Stimulated activated CD4-positive, alpha-beta T cell treated with anti-CD3 and anti-CD28 coated beads, Interleukin-2, amount 100 ng/mL, for 4 hours (primary cell): ENCODE data around the gene CROCC2.

ENCODE experiments used
- DNase-seq: peaks from one replicate; pipeline ENCODE4 v3.0.0-alpha.2; 2020; ENCODE audit warnings: low read depth

The CROCC2 gene

DNA sequence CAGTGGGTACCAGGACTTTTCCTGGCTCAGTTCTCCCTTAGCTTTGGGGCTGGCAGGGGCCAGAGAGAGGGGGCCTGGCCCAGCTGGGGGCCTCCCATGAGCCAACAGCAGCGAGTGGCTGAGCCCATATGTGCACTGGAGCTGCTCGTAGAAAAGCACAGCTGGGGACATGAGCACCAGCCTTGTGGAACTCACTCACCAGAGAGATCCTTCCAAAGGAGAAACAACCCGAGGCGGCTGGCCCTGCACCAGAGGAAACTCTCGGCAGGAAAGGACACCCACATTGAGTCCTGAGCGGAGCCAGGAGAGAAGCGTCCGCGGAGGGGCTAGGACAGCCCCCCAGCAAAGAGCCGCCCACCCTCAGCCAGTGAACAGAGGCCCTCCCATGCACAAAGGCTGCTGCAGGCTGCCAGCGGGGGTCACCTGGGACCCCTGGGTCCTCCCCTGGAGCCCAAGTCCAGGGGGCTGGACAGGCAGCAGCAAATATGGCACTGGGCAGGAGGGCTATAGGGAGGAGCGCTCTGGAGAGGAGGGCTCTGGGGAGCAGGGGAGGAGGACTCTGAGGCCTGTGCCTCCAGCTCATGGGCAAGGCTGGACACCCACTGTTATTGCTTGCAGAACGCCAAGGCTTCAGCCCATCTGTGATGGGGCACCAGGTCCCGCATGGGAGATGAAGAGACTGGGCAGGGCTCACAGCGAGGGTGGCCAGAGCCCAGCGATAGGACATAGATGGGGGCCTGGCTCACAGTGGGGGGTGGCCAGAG, 50.2 kb downstream of the CROCC2 start:
- no peak for DNase-seq

DNA sequence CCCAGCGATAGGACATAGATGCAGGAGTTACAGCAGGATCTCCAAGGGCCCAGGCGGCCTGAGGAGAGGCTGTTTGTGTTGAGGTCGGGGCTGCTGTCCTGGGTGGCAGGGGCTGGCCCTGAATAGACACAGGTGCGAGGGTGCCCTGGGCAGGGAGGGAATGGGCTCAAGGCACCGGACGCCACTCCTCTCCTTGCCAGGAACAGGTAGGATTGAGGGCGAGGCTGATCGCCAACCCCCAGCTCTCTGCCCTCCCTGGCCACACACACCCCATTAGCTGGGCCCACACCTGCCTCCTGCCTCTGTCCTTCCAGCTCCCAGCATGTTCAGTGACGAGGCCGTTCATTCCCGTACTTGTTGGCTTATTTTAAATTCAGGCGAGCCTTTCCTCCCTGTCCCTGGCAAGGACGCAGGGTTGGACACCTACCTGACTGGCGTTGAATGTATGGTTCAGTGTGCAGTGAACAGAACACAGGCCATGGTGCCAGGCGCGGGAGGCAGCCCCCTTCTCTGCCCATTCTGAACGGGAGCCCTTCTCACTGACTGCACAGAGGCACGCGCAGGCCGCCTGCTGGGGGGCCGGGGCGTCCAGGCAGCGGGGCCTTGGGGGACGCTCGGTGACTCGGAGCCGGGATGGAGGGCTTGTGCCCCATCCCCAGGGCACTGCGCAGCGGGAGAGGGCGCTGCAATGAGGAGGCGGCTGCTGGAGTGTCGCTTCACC, 51.0 kb downstream of the CROCC2 start:
- DNase-seq, result no peak

DNA sequence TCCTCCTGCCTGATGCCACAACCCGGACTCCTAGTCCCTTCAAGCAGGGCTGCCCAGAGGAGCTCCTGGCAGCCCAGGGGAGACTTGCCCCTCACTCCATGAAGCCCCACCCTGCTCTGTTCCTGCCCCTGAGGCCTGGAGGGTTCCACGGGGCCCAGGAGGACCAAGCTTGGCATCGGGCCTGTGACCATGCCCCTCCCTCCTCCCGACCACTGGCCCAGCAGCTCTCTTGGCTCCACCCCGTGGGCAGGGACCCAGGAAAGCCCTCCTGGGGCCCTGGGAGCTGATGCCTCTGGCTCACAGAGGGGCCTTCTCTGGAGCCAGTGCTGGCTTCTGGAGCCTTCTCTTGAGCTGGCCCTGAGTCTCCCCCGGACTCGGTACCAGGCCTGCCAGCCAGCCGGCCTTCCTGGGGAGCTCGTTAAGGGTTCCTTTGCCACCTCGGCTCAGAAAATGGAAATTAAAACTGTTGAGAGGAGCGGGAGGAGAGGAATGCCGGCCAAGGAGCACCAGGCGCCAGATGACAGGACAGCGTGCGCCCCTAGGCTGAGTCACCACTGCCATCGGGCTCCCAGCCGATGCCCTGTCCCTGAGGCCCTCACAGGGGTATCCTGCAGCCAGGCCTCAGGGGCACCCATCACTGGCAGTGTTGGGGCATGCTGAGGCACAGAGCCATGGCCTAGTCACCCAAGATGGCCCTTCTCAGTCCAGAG, 51.7 kb downstream of the CROCC2 start:
- DNase-seq, result no peak

DNA sequence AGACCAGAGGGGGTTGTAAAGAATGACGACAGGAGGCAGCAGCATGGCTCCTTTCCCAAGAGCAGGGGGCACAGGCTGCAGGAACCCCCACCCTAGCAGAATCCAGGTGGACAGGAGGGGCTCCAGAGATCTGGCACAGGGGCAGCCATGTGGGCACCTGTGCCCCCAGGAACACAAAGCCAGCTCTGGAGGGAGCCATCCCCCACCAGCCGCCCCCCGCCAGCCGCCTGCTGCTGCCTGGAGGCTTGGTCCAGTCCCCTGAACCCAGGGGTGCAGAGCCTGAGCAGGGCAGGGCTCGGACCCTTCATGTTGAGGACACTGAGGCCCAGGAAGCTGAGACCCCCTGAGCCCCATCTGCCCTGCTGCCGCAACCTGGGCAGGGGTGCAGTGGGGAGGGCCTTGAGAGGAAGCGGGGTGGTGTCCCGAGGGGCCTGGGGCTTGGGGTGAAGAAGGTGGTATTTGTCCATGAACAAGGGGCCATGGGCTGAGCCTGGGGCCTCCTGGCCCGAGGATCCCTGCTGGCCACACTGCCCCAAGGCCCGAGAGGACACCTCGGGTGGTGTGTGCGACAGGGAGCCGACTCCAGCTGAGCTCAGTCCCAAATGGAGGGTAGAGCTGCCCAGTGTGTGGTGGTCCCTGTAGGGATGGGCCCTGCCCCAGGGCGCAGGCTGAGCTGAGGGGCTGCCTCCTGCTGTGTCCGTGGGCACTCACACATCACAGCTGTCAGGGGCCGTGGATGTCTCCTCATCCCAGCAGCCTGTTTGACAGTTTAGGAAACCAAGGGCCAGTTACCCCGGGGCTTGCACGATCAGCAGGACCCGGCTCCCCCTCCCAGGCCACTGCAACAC, 52.5 kb downstream of the CROCC2 start:
- no peak for DNase-seq

DNA sequence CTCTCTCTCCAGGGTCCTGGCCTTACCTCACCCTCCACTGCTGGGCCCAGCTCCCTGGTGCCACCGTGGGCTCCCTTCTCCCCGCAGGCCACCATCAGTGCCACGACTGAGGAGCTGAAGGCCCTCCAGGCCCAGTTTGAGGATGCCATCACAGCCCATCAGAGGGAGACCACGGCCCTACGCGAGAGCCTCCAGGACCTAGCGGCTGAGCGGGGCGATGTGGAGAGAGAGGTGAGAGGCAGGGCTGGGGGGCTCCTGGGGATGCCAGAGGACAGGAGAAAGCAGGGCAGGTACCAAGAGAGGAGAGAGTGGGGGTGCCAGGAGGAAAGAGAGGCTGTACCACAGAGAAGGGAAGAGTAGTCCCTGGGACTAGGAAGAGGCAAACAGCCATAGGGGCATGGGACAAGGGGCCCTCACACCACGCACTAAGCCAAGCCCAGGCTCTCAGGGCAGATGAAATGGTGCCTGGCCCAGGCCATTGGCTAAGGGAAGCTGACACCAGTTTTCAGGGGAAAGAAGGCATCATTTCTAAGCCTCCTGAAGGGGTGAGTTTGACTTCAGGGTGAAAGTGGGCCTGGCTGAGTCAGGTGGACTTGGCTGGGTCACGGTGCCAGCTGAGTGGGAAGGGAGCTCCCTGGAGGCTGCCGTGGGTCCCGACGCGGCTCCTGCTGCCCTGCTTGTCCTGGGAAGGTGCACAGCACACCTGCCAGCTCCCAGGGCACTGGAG, 53.2 kb downstream of the CROCC2 start:
- no peak for DNase-seq

GRCh38 chr2:240959941-240960308, 53.8 kb downstream of the CROCC2 start:
- DNase-seq, result no peak

GRCh38 chr2:240960309-240960970, 54.3 kb downstream of the CROCC2 start:
- no peak for DNase-seq

DNA sequence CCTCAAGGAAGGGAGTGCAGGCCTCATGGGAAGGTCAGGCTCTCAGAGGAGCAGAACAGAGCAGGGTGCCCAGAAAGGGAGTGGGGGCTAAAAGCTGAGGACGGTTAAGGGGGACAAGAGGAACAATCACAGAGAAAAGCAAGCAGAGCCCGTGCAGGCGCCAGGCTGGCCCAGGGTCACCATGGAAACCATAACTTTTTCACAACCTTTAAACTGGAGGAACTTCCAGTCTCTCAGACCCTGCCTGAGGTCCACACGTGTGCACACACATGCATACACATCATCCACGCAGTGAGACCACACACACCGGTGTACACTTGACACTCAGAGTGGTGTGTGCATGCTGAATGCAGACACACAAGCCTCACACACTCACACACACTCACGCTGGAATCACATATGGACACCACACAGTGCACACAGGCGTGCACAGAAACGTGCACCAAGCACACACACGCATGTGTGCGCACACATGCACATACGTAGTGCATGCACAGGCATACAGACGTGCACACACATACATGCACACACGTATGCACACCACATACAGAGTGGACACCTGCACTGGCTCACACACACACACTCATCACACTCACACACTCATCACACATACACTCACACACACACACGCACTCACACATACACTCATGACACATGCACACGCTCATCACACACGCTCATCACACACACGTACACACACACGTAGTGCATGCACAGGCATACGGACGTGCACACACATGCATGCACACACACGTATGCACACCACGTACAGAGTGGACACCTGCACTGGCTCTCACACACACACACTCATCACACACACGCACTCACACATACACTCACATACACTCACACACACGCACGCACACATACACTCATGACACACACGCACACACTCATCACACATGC, 55.1 kb downstream of the CROCC2 start:
- DNase-seq, result no peak

DNA sequence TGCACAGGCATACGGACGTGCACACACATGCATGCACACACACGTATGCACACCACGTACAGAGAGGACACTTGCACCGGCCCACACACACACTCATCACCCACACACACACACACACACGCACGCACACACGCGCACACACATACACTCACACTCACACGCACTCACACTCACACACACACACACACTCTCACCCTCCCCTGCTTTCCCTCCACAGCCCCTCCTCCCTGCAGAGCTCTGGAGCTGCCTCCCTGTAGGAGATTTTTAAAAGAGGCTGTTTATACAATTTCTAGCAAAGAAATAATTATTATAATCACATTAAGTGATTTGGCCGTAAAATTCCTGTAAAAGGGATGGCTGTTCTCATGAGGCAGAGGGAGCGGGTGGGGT, 55.8 kb downstream of the CROCC2 start:
- DNase-seq, result no peak

DNA sequence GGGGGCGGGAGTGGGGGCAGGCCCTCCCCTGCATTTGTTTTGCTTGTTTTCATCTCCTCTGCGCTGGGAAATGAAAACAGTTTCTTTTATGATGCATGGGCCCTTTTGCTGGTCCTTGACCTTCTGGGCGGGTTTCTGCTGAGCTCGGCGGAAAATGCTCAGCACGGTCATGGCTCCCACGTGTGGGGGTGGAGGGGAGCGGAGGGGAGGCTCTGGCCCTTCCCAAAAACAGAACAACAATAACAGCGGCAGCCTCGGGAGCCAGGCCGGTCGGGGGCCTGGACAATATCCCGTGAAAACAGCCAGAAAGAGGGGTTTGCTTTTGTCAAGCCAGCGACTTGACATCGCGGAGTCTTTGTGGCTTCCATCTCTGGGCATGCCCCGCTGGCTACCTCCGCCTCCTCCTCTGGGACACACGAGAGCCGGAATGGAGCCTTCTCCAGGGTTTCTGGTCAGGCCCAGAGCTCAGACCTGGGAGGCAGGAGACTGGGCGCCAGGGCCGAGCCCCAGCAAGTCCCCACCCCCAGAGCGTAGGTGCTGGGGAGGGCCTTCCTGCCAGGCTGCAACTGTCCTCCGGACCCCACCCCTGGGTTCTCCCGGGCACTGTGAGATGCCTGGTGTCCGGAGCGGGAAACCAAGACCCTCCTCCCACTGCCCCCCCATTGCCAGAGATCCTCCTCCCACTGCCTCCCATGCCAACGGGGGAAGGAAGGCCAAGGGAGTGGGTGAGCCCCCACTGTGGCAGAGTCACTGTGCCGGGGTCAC, 56.3 kb downstream of the CROCC2 start:
- DNase-seq, result no peak

- no peak for DNase-seq
These were observed 57.1 kb downstream of the CROCC2 start for GRCh38 chr2:240963065-240963867.

GRCh38 chr2:240963868-240964703, 58.0 kb downstream of the CROCC2 start:
- DNase-seq, result no peak

DNA sequence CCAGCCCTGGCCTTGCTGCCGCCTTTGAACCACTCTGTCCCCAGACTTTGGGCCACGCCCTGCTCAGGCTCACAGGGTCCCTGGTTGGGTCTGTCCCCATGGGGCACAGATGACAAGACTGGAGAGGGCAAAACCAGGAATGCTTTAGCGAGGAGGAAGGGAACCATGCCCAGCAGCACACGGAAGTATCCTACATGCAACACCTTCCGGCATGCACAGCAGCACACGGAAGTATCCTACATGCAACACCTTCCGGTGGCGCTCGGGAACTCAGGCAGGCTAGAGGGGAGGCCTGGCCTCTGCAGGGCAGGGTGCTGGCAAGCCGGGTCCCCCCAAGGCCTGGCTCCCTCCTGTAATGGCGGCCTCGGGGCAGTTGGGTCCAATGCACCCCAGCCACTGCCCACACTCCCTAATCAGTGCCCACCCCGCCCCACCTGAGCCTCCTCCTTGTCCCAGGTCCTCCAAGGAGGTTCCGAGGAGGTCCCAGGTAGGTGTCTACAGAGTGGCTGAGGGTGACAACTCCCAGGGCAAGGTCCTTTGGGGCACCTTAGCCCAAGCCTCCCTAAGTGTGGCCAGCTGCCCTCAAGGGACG, 58.7 kb downstream of the CROCC2 start:
- DNase-seq, result no peak

DNA sequence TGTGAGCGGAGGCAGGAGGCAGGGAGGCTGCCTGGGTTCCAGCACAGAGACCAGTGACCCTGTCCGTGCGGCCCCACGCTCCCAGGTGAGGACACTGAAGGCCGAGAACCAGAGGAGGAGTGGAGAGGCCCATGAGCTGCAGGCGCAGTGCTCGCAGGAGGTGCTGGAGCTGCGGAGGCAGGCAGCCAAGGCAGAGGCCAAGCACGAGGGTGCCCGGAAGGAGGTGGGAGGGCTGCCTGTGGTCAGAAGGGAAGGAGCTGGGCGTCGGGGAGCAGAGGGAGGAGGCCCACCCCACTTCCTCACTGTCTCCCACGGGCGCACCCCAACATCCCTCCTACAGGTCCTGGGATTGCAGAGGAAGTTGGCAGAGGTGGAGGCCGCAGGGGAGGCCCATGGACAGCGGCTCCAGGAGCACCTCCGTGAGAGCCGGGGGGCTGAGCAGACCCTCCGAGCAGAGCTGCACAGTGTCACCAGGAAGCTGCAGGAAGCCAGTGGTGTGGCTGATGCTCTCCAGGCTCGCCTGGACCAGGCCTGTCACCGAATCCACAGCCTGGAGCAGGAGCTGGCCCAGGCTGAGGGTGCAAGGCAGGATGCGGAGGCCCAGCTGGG, 59.3 kb downstream of the CROCC2 start:
- DNase-seq, result no peak

- DNase-seq, result no peak
These were observed 59.8 kb downstream of the CROCC2 start for GRCh38 chr2:240965905-240966456.

DNA sequence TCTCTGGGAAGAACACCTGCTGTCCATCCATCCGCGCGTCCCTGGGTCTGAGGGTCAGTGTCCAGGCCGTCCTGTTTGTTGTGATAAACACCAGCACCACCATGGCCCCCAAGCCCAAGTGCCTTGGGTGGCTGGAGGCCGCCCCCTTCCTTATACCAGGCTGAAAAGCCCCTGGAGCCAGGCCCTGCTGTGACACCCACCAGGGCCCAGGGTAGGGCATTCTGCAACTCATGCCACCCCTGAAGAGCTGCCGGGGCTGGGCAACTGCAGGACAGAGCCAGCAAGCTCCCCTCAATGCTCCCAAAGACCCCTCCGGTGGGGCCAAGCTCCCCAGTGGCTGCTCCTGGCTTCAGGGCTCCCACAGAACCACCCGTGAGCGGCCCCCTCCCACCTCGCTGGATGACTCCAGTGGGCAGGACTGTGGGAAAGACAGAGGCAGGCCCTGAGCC, 60.3 kb downstream of the CROCC2 start:
- DNase-seq, result no peak
